GM12878 (cell line): ENCODE results near the gene TBCA. TPM values are rescaled to one million over a fixed set of nuclear protein-coding genes. Genes with fewer than 3 reads are reported as not detected.

Source experiments
- ATAC-seq: fragments of 200-7000 bp; cut with Tn5 transposase; 3 replicates; pipeline ENCODE4 v1.9.1; 2020; ENCODE audit warnings: mild to moderate bottlenecking, moderate library complexity
- BruUV-seq: library from RNA; stranded (reverse); fragments of 400-500 nt; replicated peaks from 2 replicates; lab custom pipeline; 2021; lab: Mats Ljungman, UMichigan
- CTCF ChIA-PET: fragments of 300-600 bp; sonication (Branson Sonifier 250); formaldehyde crosslinking; extraction: SDS; loops from one replicate; lab custom pipeline; 2021; ENCODE audit warnings: inconsistent platforms; lab: Yijun Ruan, JAX
- POLR2A ChIA-PET: fragments of 350-600 bp; formaldehyde crosslinking; extraction: SDS; loops from one replicate; lab custom pipeline; 2021; ENCODE audit warnings: inconsistent platforms; lab: Charles Lee
- RAD21 ChIA-PET: fragments of 300-600 bp; sonication (Branson Sonifier 250); formaldehyde crosslinking; loops from one replicate; lab custom pipeline; 2023; ENCODE audit warnings: antibody characterized with exemption; ENCODE audit not compliant: unreplicated experiment; lab: Charles Lee
- SMC1A ChIA-PET: fragments of 300-600 bp; sonication (Branson Sonifier 250); formaldehyde crosslinking; loops from one replicate; lab custom pipeline; 2023; ENCODE audit not compliant: unreplicated experiment, uncharacterized antibody; lab: Charles Lee
- DNase-seq: peaks from one replicate; pipeline ENCODE4 v3.0.0-alpha.2; 2011; ENCODE audit warnings: low read depth, low spot score
- FAIRE-seq: peaks from 3 replicates; lab custom pipeline; 2011; peaks lifted over from hg19 to GRCh38; lab: Jason Lieb, UNC
- H2AFZ ChIP-seq: 2 replicates; pipeline ENCODE4 v1.6.0; 2011; ENCODE audit warnings: low read depth, low read length, control low read depth; ENCODE audit not compliant: control insufficient read depth
- H3K27ac ChIP-seq: 2 replicates; pipeline ENCODE4 v1.5.1; 2011; ENCODE audit warnings: control low read depth; ENCODE audit not compliant: control insufficient read depth, insufficient read depth
- H3K27me3 ChIP-seq, 2 experiments: replicated peaks in 1 of 2; 2 replicates each; pipeline versions ENCODE4 v1.6.0 to v1.6.1; 2011; ENCODE audit warnings: low read length in 1 of 2; ENCODE audit not compliant: control insufficient read depth in 2 of 2, insufficient read depth in 2 of 2
- H3K36me3 ChIP-seq, 2 experiments: 2 replicates each; pipeline ENCODE4 v1.5.1; 2011; ENCODE audit warnings: low read length in 1 of 2; ENCODE audit not compliant: control insufficient read depth in 2 of 2, insufficient read depth in 2 of 2
- H3K4me1 ChIP-seq: 2 replicates; pipeline ENCODE4 v1.6.1; 2011; ENCODE audit warnings: mild to moderate bottlenecking, low read length, moderate library complexity, mixed read lengths; ENCODE audit not compliant: control insufficient read depth, insufficient read depth
- H3K4me2 ChIP-seq: 2 replicates; pipeline ENCODE4 v1.6.0; 2011; ENCODE audit warnings: control low read depth; ENCODE audit not compliant: control insufficient read depth, insufficient read depth
- H3K4me3 ChIP-seq: fragments of 200-600 bp; sonication (generic); 2 replicates; pipeline ENCODE4 v1.5.1; 2016
- H3K79me2 ChIP-seq: 2 replicates; pipeline ENCODE4 v1.6.0; 2011; ENCODE audit warnings: low read length; ENCODE audit not compliant: control insufficient read depth, insufficient read depth
- H3K9ac ChIP-seq: 2 replicates; pipeline ENCODE4 v1.8.0; 2011; ENCODE audit warnings: low read length, control low read depth, mixed read lengths; ENCODE audit not compliant: control insufficient read depth, insufficient read depth
- H3K9me3 ChIP-seq: replicated peaks from 3 replicates; pipeline ENCODE4 v1.5.1; 2011; ENCODE audit warnings: mild to moderate bottlenecking, low read length; ENCODE audit not compliant: control insufficient read depth, insufficient read depth
- H4K20me1 ChIP-seq: 2 replicates; pipeline ENCODE4 v1.6.0; 2011; ENCODE audit not compliant: control insufficient read depth, insufficient read depth
- DPF2 ChIP-seq: fragments of 450-650 bp; IDR thresholded peaks from 2 replicates; pipeline ENCODE4 v1.6.1; 2017; ENCODE audit warnings: mild to moderate bottlenecking
- FOS ChIP-seq: IDR thresholded peaks from 3 replicates; pipeline ENCODE4 v1.6.1; 2011; ENCODE audit warnings: borderline replicate concordance; ENCODE audit not compliant: insufficient read length; ENCODE audit errors: extremely low read depth
- JUNB ChIP-seq: IDR thresholded peaks from 2 replicates; pipeline ENCODE4 v1.6.1; 2016; ENCODE audit warnings: antibody characterized with exemption, mild to moderate bottlenecking
- NFYB ChIP-seq: IDR thresholded peaks from 2 replicates; pipeline ENCODE4 v1.6.1; 2011; ENCODE audit warnings: low read depth, mild to moderate bottlenecking, low read length, improper control_type of control experiment, moderate library complexity; ENCODE audit not compliant: insufficient read depth
- NRF1 ChIP-seq: conservative IDR thresholded peaks from 2 replicates; pipeline ENCODE4 v1.6.1; 2011; ENCODE audit warnings: mild to moderate bottlenecking, low read depth, low read length, improper control_type of control experiment
- SMAD5 ChIP-seq: IDR thresholded peaks from 2 replicates; pipeline ENCODE4 v1.6.1; 2016; ENCODE audit warnings: antibody characterized with exemption, low read depth
- TCF3 ChIP-seq: IDR thresholded peaks from 2 replicates; pipeline ENCODE4 v1.6.1; 2012; ENCODE audit warnings: low read depth, mild to moderate bottlenecking, low read length, borderline replicate concordance; ENCODE audit not compliant: insufficient read depth
- WGBS: methylation state at CpG from one replicate; pipeline ENCODE4 v1.1.6; 2016; ENCODE audit warnings: low lambda C conversion rate; ENCODE audit not compliant: insufficient replicate concordance, insufficient coverage; ENCODE audit errors: missing lambda C conversion rate; 5-methylcytosine and 5-hydroxymethylcytosine counted together
- in situ Hi-C: fragments of 300-500 bp; cut with MboI; formaldehyde crosslinking; loops from 9 replicates; pipeline ENCODE4 v1.14.3; 2018; ENCODE audit warnings: mixed read lengths
- intact Hi-C: fragments of 100-400 bp; cut with micrococcal nuclease; formaldehyde crosslinking; loops from one replicate; pipeline ENCODE4 v1.14.2; 2022; ENCODE audit not compliant: unreplicated experiment
- polyA plus RNA-seq, 11 experiments: library from polyadenylated mRNA; depleted of rRNA in 4 of 11; unstranded in 6 of 11; stranded (reverse) in 5 of 11; fragments of >200 nt; fragmentation: Nextera tagmentation in 4 of 11; fragmentation: Illumina TruSeq in 1 of 11; extraction: Ambion mirVana in 4 of 11; extraction: Trizol in 1 of 11; gene quantifications; 1 replicate in 1 of 11; 2 replicates in 10 of 11; pipeline versions ENCODE4 v1.2.1 to v1.2.3, GENCODE V29; 2011 to 2016; ENCODE audit warnings: inconsistent platforms in 2 of 11, missing spikeins in 2 of 11, low read depth in 1 of 11
- total RNA-seq, 4 experiments: library from RNA; depleted of rRNA in 3 of 4; stranded (reverse); fragments of >200 nt in 3 of 4; fragmentation: Illumina TruSeq in 1 of 4; extraction: Trizol in 1 of 4; gene quantifications; 2 replicates each; pipeline versions ENCODE4 v1.2.1 to v1.2.3, GENCODE V29; 2013 to 2021
- TF ChIP-seq, protein P1 (sequence below): fragments of 450-650 bp; IDR thresholded peaks from 2 replicates; pipeline ENCODE4 v1.6.1; 2017; ENCODE audit warnings: antibody characterized with exemption, mild to moderate bottlenecking, moderate library complexity

The TBCA gene
- total and polyA plus RNA-seq, 10 of the 15 experiments (the other 5 are each of a cell fraction or from before 2014, with no cell fraction given), result 86.3 to 647 (median 294) TPM

- TF ChIP-seq, protein P1, sequence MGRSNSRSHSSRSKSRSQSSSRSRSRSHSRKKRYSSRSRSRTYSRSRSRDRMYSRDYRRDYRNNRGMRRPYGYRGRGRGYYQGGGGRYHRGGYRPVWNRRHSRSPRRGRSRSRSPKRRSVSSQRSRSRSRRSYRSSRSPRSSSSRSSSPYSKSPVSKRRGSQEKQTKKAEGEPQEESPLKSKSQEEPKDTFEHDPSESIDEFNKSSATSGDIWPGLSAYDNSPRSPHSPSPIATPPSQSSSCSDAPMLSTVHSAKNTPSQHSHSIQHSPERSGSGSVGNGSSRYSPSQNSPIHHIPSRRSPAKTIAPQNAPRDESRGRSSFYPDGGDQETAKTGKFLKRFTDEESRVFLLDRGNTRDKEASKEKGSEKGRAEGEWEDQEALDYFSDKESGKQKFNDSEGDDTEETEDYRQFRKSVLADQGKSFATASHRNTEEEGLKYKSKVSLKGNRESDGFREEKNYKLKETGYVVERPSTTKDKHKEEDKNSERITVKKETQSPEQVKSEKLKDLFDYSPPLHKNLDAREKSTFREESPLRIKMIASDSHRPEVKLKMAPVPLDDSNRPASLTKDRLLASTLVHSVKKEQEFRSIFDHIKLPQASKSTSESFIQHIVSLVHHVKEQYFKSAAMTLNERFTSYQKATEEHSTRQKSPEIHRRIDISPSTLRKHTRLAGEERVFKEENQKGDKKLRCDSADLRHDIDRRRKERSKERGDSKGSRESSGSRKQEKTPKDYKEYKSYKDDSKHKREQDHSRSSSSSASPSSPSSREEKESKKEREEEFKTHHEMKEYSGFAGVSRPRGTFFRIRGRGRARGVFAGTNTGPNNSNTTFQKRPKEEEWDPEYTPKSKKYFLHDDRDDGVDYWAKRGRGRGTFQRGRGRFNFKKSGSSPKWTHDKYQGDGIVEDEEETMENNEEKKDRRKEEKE, result no peak
- TF ChIP-seq TCF3 (no peak), FOS (no peak), JUNB (no peak), NFYB (no peak), DPF2 (no peak)
These were observed 40.5 kb upstream of the TBCA start (continued) for GRCh38 chr5:77816686-77817085.

DNA sequence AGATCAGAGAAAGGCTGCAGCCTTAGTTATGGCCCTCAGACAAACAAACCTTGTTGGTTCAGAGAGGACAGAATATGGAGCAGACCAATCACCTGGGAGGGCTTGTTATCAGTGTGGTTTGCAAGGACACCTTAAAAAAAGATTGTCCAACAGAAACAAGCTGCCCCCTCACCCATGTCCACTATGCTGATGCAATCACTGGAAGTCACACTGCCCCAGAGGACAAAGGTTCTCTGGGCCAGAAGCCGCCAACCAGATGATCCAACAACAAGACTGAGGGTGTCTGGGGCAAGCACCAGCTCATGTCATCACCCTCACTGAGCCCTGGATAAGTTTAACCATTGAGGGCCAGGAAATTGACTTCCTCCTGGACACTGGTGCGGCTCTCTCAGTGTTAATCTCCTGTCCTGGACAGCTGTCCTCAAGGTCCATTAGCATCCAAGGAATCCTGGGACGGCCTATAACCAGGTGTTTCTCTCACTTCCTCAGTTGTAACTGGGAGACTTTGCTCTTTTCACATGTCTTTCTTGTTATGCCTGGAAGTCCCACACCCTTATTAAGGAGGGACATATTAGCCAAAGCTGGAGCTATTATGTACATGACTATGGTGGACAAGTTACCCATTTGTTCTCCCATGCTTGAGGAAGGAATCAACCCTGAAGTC, 36.9 kb upstream of the TBCA start:
- POLR2A ChIA-PET, result interaction anchor here (0.6 kb wide), 1 partner anchor 21 kb away, joined by 4 read pairs; no protein-coding TSS in a partner anchor
- no TSS peak for BruUV-seq
- Histone ChIP-seq H3K4me3 (no peak overlapping the region), H4K20me1 (no peaks in the 10 kb centered on the region), H3K4me1 (no peaks in the 10 kb centered on the region), H3K9ac (no peak overlapping the region), H3K79me2 (no peaks in the 10 kb centered on the region), H2AFZ (no peak overlapping the region)
- SMC1A ChIA-PET, result interaction anchor here (0.9 kb wide), 1 partner anchor 24 kb away, joined by 3 read pairs; no protein-coding TSS in a partner anchor
- intact Hi-C loops (no loop called here), in situ Hi-C loops (no loop called here)
- CTCF ChIA-PET, result no interaction called here
- DNase-seq (no peak), FAIRE-seq (no peak)
- 46% methylated on average over 3 of the region's 3 CpGs for WGBS
- TF ChIP-seq NRF1, result no peak
- TF ChIP-seq SMAD5, result no peak
- TF ChIP-seq, all 136 proteins: peak for 0
- Histone ChIP-seq H3K4me2 (no peak overlapping the region), H3K9me3 (peaks cover 2% of the 10 kb centered on the region; the same call in 1 of the 3 replicates), H3K27ac (no peak overlapping the region), H3K27me3 (no peaks in the 10 kb centered on the region), H3K36me3 (no peaks in the 10 kb centered on the region)
- no peak for ATAC-seq
- RAD21 ChIA-PET, result no interaction called here
